Panc1 (cell line): Measurements from ENCODE around the gene SYNPO.

Experiments used
- CTCF ChIP-seq: fragments of 450-650 bp; IDR thresholded peaks from 2 replicates; pipeline ENCODE4 v1.5.1; 2017; ENCODE audit warnings: mild to moderate bottlenecking
- POLR2AphosphoS5 ChIP-seq: IDR thresholded peaks from 2 replicates; pipeline ENCODE4 v1.6.1; 2012; ENCODE audit warnings: mild to moderate bottlenecking, low read depth, low read length, moderate library complexity

- TF ChIP-seq CTCF (no peak), POLR2AphosphoS5 (no peak)
These were observed 44.1 kb upstream of the SYNPO start for GRCh38 chr5:150596313-150596712.
